Fibroblast of pulmonary artery (primary cell): ENCODE results near the gene TFEB.

Experiments
- DNase-seq: peaks from one replicate; pipeline ENCODE4 v3.0.0-alpha.2; 2010; ENCODE audit warnings: low read depth
- H3K4me3 ChIP-seq: replicated peaks from 2 replicates; pipeline ENCODE4 v1.5.1; 2011; ENCODE audit warnings: low read depth, mild to moderate bottlenecking, control low read depth, low read length, moderate library complexity
- CTCF ChIP-seq: IDR thresholded peaks from 2 replicates; pipeline ENCODE4 v1.5.1; 2011; ENCODE audit warnings: mild to moderate bottlenecking, control low read depth, low read length, inconsistent platforms; ENCODE audit errors: missing control alignments

The TFEB gene

GRCh38 chr6:41634657-41635056 lies 100.8 kb downstream of the TFEB start:
- no peak for TF ChIP-seq CTCF
- no peak overlapping the region for H3K4me3 ChIP-seq

More at GRCh38 chr6:41634657-41635056, 100.8 kb downstream of the TFEB start:
- DNase-seq: peak; percentile 74
